Body of pancreas (tissue), 4 donors: ENCODE data around the gene SLC32A1.

ENCODE experiments used
- POLR2A ChIP-seq, 3 donors: fragments of 450-650 bp; IDR thresholded peaks; one replicate each; pipeline ENCODE4 v1.6.1; 2016; ENCODE audit warnings: antibody characterized with exemption in 3 of 3, mild to moderate bottlenecking in 2 of 3
- TF ChIP-seq, protein P1 (sequence below), 7 experiments: fragments of 450-650 bp in 4 of 7; fragments of 200-600 bp in 3 of 7; sonication (generic) in 3 of 7; IDR thresholded peaks; one replicate each; pipeline ENCODE4 v1.5.1; 2016 to 2019; ENCODE audit warnings: antibody characterized with exemption in 7 of 7

DNA sequence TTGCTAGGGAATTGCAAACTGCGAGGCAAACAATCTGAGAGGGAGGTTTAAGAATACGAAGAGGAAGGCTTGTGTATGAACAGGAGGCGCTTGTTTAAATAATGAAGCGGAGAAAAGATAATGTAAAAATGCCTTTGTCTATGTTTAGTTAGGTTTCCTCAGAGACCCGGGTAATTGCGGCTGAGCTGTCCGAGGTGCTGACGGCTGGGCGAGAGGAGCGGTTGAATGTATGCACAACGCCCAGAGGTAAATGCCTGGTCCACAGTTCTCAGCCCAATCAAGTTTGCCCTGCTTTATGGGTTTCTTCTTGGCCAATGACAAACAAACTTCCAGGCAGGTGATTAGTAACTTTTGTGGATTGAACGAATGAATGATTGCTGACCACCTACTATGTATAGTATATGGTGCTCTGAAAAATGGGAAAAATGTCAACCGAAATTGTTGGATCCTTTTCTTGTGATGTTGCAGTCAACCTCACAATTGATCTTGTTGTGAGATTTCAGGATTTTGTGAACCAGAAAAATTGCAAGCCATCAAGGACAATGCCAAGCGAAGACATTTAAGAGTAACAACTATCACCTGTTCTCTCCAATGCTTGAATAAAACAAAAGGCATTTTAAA, 38.3 kb upstream of the SLC32A1 start:
- TF ChIP-seq POLR2A (IDR thresholded peaks at IDR 0.05): no peak
- TF ChIP-seq, protein P1, sequence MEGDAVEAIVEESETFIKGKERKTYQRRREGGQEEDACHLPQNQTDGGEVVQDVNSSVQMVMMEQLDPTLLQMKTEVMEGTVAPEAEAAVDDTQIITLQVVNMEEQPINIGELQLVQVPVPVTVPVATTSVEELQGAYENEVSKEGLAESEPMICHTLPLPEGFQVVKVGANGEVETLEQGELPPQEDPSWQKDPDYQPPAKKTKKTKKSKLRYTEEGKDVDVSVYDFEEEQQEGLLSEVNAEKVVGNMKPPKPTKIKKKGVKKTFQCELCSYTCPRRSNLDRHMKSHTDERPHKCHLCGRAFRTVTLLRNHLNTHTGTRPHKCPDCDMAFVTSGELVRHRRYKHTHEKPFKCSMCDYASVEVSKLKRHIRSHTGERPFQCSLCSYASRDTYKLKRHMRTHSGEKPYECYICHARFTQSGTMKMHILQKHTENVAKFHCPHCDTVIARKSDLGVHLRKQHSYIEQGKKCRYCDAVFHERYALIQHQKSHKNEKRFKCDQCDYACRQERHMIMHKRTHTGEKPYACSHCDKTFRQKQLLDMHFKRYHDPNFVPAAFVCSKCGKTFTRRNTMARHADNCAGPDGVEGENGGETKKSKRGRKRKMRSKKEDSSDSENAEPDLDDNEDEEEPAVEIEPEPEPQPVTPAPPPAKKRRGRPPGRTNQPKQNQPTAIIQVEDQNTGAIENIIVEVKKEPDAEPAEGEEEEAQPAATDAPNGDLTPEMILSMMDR (IDR thresholded peaks at IDR 0.05): no peak
